ENCODE results near the gene PLOD2. TPM values are rescaled to one million over a fixed set of nuclear protein-coding genes. Genes with fewer than 3 reads are reported as not detected.

Gene PLOD2
- total RNA-seq, 3 donors from 2014 or later (not counting 1 experiment from before 2014, with no cell fraction given): 0.28 to 0.38 TPM; not detected in 1

DNA sequence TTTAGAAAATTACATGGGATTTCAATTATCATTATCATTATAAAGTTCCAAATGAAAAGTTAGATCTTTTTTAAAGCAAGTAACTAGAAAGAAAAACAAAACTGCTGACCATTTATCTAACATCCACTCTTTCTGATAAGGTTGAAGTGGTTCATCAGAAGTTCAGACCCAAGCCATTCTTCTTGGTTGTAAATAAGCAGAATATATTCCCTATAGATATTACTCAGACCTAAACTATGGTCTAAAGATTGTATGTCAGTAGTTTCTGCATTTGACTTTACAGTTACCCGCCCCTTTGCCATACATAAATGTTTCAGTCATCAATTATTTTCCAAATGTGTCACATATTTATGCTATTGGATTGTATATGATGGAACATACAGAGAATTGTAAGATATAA is 136.7 kb downstream of the PLOD2 start:
- Mint-ChIP-seq H3K4me1 (no peaks in the 10 kb centered on the region), H3K27ac (no peak overlapping the region), H3K4me3 (no peak overlapping the region), H3K27me3 (ENCODE audit: low read depth in 2 of 2) (no peaks in the 10 kb centered on the region), H3K36me3 (no peaks in the 10 kb centered on the region), H3K9me3 (peaks cover 0 to 2% of the 10 kb centered on the region in 2 donors)
- H3K27ac ChIP-seq (ENCODE audit: low read length): no peak overlapping the region
- H3K4me3 ChIP-seq (ENCODE audit: low read length): no peak overlapping the region
- DNase-seq (no peak), ATAC-seq (no peak)
- TF ChIP-seq, protein P1, sequence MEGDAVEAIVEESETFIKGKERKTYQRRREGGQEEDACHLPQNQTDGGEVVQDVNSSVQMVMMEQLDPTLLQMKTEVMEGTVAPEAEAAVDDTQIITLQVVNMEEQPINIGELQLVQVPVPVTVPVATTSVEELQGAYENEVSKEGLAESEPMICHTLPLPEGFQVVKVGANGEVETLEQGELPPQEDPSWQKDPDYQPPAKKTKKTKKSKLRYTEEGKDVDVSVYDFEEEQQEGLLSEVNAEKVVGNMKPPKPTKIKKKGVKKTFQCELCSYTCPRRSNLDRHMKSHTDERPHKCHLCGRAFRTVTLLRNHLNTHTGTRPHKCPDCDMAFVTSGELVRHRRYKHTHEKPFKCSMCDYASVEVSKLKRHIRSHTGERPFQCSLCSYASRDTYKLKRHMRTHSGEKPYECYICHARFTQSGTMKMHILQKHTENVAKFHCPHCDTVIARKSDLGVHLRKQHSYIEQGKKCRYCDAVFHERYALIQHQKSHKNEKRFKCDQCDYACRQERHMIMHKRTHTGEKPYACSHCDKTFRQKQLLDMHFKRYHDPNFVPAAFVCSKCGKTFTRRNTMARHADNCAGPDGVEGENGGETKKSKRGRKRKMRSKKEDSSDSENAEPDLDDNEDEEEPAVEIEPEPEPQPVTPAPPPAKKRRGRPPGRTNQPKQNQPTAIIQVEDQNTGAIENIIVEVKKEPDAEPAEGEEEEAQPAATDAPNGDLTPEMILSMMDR (IDR thresholded peaks at IDR 0.05): no peak
- no peaks in the 10 kb centered on the region for H3K4me1 ChIP-seq (ENCODE audit: control insufficient read depth, insufficient read depth, low read length)
- H3K27me3 ChIP-seq (ENCODE audit: control insufficient read depth, insufficient read depth, low read length): no peaks in the 10 kb centered on the region
- no peaks in the 10 kb centered on the region for H3K9me3 ChIP-seq (ENCODE audit: control insufficient read depth, insufficient read depth, low read length)
- H3K36me3 ChIP-seq (ENCODE audit: control insufficient read depth, insufficient read depth, low read length): no peaks in the 10 kb centered on the region
- no CpG with 5 or more reads among the region's 1 CpG for WGBS (ENCODE audit: insufficient coverage)
- intact Hi-C loops (cut with micrococcal nuclease): no loop called here

DNA sequence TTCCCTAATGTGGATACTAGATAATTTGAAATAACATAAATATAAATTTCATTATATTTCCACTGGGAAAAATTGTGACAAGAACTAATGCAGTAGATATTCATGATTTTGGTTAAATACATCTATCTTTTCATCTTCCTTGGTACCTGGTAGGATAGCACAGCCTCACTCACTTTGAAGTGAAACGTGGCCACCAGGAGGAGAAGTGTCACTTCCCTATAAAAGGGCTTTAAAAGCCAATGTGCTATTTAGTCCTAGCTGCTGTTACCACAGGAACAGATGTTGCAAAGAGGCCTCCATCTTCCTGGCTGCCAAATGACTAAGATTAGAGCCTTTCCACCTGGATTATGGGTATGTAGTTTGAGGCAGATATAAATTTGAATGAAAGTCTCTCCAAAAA is 140.0 kb downstream of the PLOD2 start:
- no peak for DNase-seq
- no peaks in the 10 kb centered on the region for H3K4me1 Mint-ChIP-seq
- H3K4me1 ChIP-seq (ENCODE audit: control insufficient read depth, insufficient read depth, low read length): no peaks in the 10 kb centered on the region
- peaks cover 8% of the 10 kb centered on the region for H3K36me3 Mint-ChIP-seq
- no peaks in the 10 kb centered on the region for H3K36me3 ChIP-seq (ENCODE audit: control insufficient read depth, insufficient read depth, low read length)
- intact Hi-C loops (cut with micrococcal nuclease): no loop called here
- H3K27ac Mint-ChIP-seq: no peak overlapping the region
- TF ChIP-seq, protein P1 (IDR thresholded peaks at IDR 0.05): no peak
- 44% methylated on average over 1 of the region's 1 CpG for WGBS (ENCODE audit: insufficient coverage)
- peaks cover 14 to 16% of the 10 kb centered on the region in 2 donors for H3K9me3 Mint-ChIP-seq
- no peak overlapping the region for H3K27ac ChIP-seq (ENCODE audit: low read length)
- no peak overlapping the region for H3K4me3 ChIP-seq (ENCODE audit: low read length)
- H3K9me3 ChIP-seq (ENCODE audit: control insufficient read depth, insufficient read depth, low read length): no peaks in the 10 kb centered on the region
- no peaks in the 10 kb centered on the region for H3K27me3 Mint-ChIP-seq (ENCODE audit: low read depth in 2 of 2)
- no peaks in the 10 kb centered on the region for H3K27me3 ChIP-seq (ENCODE audit: control insufficient read depth, insufficient read depth, low read length)
- ATAC-seq: no peak
- no peak overlapping the region for H3K4me3 Mint-ChIP-seq

DNA sequence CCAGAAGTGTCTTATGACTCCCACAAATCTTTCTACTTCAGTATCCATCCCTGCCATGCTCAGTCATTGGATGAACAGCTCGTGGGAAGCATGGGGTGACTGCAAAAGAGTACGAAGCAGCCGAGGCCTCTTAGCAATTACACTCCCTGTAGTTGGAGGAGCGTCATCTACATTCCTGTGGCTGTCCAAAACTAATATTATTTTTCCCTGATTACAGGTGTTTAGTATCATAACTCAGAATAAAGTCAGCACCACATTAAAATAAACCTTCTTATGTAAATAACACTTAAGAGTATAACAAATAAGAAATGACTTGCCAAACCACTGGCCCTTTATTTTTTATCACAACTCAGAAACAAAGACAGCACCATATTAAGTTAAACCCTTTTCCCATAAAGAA is 141.5 kb downstream of the PLOD2 start:
- Mint-ChIP-seq H3K4me1 (no peaks in the 10 kb centered on the region), H3K36me3 (peaks cover 8% of the 10 kb centered on the region), H3K27me3 (ENCODE audit: low read depth in 2 of 2) (no peaks in the 10 kb centered on the region), H3K4me3 (no peak overlapping the region), H3K27ac (no peak overlapping the region), H3K9me3 (peaks cover 19 to 22% of the 10 kb centered on the region in 2 donors)
- Histone ChIP-seq H3K9me3 (ENCODE audit: control insufficient read depth, insufficient read depth, low read length) (no peaks in the 10 kb centered on the region), H3K4me3 (ENCODE audit: low read length) (no peak overlapping the region), H3K27me3 (ENCODE audit: control insufficient read depth, insufficient read depth, low read length) (no peaks in the 10 kb centered on the region), H3K36me3 (ENCODE audit: control insufficient read depth, insufficient read depth, low read length) (no peaks in the 10 kb centered on the region), H3K4me1 (ENCODE audit: control insufficient read depth, insufficient read depth, low read length) (no peaks in the 10 kb centered on the region), H3K27ac (ENCODE audit: low read length) (no peak overlapping the region)
- ATAC-seq: no peak
- TF ChIP-seq, protein P1 (IDR thresholded peaks at IDR 0.05): no peak
- intact Hi-C loops (cut with micrococcal nuclease): no loop called here
- DNase-seq: no peak
- 87% methylated on average over 4 of the region's 4 CpGs for WGBS (ENCODE audit: insufficient coverage)

Other genes with a start within 250 kb of the PLOD2 start
- gene PLSCR4, start 89.9 kb upstream of the PLOD2 start, total RNA-seq: under 1 TPM in 2 of 3 donors, not detected in 1; 0.11 to 0.21 TPM

Data from natural killer cell (primary cell).